HG03066 (cell line): ENCODE results near the gene ADCYAP1R1.
"Not testable (repeated sequence)": the region's sequence is repeated elsewhere in the genome, so short reads cannot be mapped to it uniquely, and the experiment has no call there.

Experiments
- ATAC-seq: cut with Tn5 transposase; IDR thresholded peaks from one replicate; pipeline ENCODE4 v1.9.1; 2021; ENCODE audit warnings: low read depth; ENCODE audit not compliant: unreplicated experiment

ADCYAP1R1 gene

DNA sequence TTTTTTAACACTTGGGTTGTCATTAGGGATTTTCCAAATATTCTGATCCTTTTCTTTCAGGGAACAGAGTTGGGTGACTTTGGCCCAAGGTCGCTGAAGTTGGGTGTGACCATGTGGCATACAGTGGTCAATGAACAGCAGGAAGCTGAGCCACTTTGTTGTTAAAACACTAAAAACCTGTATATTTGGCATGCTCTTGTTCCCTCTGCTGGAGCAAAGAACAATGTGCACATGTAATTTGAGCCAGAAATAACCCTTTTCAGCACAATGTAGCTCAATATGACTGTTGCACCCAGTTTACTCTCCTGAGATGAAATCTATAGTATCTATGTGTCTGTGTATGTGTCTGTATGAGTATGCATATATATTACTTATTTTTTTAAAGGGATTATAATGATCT lies 74.9 kb downstream of the ADCYAP1R1 start:
- ATAC-seq = no peak

DNA sequence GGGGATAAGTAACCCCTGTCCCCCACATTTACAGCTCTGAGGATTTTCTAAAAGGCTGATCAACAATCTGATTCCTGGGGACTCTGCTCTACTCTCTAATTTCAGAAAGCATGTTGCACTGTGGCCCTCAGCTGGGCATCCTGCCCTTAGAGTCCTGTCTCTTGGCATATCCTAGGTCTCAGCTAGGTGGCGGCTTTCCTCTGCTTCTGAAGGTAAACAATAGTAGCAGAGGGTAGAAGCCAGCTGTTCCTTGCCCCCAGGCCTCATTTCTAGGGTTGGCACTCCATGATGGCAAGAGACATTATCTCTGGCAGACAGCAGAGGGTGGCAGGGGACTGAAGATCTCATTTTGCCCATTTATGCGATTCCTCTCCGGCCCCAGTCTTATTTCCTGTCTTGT lies 77.0 kb downstream of the ADCYAP1R1 start:
- no peak for ATAC-seq

DNA sequence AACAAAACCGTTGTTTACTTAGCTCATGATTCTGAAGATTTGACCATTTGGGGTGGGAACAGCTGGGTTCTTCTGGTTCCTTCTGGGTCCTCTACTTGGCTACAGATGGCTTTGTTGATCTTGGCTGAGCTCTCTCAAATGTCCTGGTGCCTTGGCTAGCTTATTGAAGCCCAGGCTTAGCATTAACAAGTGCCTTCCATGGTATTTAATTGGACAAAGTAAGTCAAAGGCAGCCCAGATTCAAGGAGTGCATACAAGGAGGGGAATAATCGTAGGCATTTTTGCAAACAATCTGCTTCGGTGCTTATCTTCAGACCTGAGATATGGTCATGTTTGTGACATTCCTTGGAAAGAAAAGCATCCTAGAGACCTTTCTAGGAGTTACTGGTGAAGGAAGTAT lies 81.4 kb downstream of the ADCYAP1R1 start:
- ATAC-seq = no peak

DNA sequence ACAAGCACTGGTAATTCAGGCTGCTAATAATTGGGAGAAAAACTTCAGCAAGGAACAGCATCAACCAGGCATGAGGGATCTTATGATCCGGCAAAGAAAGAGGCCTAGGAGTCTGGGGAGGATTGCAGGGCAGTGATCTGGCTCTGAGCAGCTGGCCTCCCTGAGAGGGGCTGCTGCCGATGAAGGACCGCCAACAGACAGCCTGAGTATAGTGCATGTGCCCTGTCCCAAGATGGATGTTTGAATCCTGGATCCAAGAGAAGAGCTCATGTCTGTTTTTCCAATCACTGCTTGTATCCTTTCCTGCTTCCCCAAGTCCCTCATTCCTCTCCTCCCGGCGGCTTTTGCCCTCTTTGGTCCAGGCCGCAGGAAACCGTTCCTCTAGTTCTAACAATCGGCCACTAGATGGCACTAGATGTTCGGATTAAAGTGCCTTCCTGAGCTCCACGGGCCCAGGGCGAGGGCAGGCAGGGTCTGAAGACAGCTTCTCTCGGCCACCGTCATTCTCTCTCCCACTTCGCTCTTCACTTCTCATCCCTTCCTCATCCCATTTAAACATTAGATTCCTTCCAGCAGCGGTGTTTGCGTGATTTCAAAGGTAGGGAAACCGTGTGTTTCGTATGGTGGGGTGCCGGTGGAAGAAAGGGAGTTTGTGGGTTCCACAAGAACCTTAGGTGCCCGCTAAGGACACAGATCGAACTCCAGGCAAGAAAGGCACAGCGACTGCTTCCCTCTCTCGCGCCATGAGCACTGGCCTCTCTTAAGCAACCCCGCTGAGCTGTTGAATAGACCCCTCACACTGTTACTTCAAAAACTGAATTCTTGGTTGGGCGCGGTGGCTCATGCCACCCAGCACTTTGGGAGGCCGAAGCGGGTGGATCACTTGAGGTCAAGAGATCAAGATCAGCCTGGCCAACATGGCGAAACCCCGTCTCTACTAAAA lies 82.4 kb downstream of the ADCYAP1R1 start:
- peak; percentile 56 for ATAC-seq

DNA sequence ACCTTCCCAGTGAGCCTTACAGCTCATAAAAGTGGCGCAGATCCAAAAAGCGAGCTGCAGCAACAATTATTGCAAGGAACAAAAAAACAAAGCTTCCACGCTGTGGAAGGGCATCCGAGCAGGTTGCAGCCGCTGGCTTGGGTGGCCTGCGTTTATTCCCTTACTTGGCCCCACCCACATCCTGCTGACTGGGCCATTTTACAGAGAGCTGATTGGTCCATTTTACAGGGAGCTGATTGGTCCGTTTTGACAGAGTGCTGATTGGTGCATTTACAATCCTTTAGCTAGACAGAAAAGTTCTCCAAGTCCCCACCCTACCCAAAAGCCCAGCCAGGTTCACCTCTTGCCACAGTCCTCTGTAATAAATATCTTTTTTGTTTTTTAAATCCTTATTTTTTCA lies 85.1 kb downstream of the ADCYAP1R1 start:
- ATAC-seq = no peak

DNA sequence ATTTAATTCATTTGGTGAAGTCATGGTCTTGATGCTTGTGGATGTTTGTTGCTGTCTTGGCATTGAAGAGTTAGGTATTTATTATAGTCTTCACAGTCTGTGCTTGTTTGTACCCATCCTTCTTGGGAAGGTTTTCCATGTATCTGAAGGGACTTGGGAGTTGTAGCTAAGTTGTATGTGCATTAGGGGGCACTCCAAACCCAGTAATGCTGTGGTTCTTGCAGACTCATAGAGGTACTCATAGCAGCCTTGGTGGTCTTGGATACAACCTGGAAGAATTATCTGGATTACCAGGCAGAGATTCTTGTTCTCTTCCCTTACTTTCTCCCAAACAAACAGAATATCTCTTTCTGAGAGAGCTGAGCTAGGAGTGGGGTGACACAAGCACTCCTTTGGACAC lies 93.2 kb downstream of the ADCYAP1R1 start:
- ATAC-seq = no peak

DNA sequence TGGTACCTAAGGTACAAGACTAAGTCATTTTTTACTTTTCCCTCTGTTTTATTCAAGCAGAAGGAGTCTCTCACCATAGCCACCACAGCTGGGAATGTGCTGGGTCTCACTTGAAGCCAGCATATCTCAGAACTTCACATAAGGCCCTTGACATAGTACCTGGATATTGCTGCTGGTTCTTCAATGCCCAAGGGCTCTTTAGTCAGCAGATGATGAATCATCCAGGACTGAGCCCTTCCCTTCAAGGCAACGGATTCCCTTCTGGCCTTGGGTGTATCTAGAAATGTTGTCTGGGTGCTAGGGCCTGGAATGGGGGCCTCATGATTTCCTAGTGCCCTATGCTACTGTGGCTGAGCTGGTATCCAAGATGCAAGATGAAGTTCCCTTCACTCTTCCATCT lies 93.9 kb downstream of the ADCYAP1R1 start:
- no peak for ATAC-seq

DNA sequence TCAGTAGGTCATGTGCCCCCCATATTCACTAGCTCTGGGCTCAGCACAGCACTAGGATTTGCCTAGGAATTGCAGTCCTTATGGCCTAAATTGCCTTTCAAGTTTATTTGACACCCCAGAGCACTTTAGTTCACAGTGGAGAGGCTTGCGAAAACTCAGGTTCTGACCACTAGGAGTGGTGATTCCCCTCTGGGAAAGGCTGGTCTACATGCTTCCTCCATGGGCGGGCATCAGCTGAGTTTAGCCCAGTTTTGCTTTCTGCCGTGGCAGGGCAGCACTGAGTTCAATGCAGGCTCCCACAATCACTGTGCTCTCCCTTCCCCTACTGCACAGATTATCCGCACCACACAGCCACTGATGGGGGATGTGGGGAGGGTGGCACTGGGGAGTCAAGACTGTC lies 94.4 kb downstream of the ADCYAP1R1 start:
- ATAC-seq = no peak

DNA sequence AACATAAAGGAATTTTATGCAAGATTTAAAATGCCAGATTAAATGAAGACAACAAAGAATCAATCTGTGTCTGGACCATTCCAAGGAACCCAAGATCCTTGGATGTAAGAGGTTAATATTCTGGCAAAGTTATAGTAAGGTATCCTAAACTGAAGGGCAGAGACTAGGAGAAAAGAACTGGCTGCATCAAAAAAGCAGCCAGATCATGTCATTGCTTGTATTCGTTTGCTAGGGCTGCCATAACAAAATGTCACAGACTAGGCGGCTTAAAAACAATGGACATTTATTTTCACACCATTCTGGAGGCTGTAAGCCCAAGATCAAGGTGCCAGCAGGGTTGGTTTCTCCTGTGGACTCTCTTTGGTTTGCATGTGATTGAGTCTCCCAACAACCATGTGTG lies 99.7 kb downstream of the ADCYAP1R1 start:
- ATAC-seq = no peak

DNA sequence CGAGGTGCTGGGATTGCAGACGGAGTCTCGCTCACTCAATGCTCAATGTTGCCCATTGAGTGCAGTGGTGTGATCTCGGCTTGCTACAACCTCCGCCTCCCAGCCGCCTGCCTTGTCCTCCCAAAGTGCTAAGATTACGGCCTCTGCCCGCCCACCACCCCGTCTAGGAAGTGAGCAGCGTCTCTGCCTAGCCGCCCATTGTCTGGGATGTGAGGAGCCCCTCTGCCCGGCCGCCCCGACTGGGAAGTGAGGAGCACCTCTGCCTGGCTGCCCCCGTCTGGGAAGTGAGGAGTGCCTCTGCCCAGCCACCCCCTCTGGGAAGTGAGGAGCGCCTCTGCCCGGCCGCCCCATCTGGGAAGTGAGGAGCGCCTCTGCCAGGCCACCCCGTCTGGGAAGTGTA lies 101.2 kb downstream of the ADCYAP1R1 start:
- not testable (repeated sequence) for ATAC-seq

DNA sequence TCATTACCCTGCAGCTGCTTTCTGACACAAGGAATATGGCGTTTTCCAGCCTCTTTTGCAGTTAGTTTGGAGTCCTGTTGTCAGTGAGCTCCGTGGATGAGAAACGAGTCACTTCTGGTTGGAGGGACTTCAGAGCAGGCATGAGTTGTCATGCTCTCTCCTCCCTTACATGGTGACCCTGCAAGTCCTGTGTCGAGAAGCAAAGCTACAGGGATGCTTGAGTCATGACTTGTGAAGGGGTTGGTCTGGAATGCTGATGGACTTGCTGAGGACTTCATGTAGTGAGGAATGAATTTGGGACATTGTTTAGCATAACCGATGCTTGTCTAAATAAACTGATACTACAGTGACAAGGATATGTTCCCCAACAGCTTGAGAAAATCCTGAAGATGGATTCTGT lies 108.8 kb downstream of the ADCYAP1R1 start:
- ATAC-seq = no peak
